Measurements from ENCODE around the gene CYBA.

The CYBA gene

GRCh38 chr16:88662843-88663606 is 12.2 kb upstream of the CYBA start, which contains the start of gene MVD:
Gene MVD (minus strand): TSS chr16:88663091. CDS start chr16:88663080, 11 bp downstream.
- in situ Hi-C loops (cut with HindIII; ENCODE audit: low sequenced_read_pairs): no loop called here

- in situ Hi-C loops (cut with HindIII; ENCODE audit: low sequenced_read_pairs): no loop called here
Observed at GRCh38 chr16:88662222-88662842, 11.5 kb upstream of the CYBA start.

GRCh38 chr16:88661468-88661867 is 10.6 kb upstream of the CYBA start:
- in situ Hi-C loops (cut with HindIII; ENCODE audit: low sequenced_read_pairs): no loop called here

DNA sequence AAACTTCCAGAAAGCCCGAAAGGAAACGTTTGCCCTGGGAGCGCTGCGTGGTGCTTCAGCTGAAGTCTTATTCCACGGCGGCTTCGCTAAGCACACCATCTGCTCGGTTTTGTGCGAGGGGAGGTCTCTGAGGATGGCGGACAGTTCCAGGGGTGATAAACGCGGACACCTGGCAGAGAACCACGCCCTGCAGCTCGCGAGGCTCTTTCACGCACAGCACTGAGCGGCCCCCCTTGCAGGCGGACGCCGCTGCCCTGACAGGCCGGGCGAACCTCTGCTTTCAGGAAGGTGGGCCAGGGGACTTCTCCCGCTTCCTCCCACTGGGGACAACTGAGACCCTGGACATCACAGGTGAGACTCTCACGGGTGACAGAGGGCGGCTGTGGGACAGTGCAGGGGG is 8.3 kb upstream of the CYBA start:
- in situ Hi-C loops (cut with HindIII; ENCODE audit: low sequenced_read_pairs): no loop called here

DNA sequence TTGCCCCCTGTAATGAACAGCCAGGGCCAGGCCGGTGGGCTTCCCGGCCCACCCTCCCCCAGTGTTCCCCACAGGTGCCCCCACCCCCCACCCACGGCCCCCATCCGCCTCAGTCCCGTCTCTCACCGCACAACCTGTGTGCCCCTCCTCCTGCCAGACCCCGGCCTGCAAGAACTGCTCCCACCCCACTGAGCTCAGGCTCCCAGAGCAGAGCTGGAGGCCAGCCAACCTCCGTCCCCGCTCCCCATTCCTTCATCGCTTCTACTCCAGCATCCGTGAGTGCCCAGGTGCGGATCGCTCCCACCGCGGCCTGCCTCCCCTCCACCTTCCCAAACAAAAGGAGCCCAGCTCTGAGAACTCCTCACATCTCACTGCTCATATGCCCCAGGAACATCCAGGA is 7.9 kb upstream of the CYBA start:
- in situ Hi-C loops (cut with HindIII; ENCODE audit: low sequenced_read_pairs): no loop called here

- in situ Hi-C loops (cut with HindIII; ENCODE audit: low sequenced_read_pairs): no loop called here
Observed at GRCh38 chr16:88657371-88657770, 6.5 kb upstream of the CYBA start.

- in situ Hi-C loops (cut with HindIII; ENCODE audit: low sequenced_read_pairs): no loop called here
Observed at GRCh38 chr16:88656291-88656980, 5.6 kb upstream of the CYBA start.

GRCh38 chr16:88655733-88656281 is 5.0 kb upstream of the CYBA start:
- in situ Hi-C loops (cut with HindIII; ENCODE audit: low sequenced_read_pairs): no loop called here

DNA sequence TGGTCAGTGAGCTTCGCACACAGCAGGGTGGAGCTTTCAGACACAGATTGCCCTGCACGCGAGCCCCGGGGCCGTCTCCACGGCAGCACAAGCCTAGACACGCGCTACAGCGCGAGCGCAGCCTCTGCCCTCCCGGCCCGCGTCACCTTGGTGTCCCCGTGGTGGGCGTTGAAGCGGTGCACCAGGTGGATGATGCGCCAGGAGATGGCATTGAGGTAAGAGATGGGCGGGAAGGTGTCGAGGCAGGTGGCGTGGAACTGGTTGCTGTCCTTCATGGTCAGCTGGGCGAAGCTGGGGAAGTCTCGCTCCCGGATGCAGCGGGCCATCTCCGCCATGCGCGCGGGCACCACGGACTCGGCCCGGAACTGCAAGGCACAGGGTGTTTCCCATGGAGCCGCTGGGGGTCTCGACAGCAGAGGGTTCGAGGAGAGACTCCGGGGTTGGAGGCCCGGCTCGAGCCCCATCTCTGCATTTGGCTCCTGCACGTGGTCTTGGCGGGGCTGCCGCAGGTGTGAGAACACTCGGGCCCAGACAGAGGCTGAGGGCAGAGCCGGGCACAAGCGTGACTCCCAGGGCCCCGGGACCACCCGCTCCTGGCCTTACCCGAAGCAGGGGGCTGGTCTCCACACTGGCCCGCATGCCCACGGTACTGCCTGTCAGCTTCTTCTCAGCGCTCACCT is 4.3 kb upstream of the CYBA start:
- in situ Hi-C loops (cut with HindIII; ENCODE audit: low sequenced_read_pairs): no loop called here

- in situ Hi-C loops (cut with HindIII; ENCODE audit: low sequenced_read_pairs): no loop called here
Observed at GRCh38 chr16:88654363-88655052, 3.7 kb upstream of the CYBA start.

DNA sequence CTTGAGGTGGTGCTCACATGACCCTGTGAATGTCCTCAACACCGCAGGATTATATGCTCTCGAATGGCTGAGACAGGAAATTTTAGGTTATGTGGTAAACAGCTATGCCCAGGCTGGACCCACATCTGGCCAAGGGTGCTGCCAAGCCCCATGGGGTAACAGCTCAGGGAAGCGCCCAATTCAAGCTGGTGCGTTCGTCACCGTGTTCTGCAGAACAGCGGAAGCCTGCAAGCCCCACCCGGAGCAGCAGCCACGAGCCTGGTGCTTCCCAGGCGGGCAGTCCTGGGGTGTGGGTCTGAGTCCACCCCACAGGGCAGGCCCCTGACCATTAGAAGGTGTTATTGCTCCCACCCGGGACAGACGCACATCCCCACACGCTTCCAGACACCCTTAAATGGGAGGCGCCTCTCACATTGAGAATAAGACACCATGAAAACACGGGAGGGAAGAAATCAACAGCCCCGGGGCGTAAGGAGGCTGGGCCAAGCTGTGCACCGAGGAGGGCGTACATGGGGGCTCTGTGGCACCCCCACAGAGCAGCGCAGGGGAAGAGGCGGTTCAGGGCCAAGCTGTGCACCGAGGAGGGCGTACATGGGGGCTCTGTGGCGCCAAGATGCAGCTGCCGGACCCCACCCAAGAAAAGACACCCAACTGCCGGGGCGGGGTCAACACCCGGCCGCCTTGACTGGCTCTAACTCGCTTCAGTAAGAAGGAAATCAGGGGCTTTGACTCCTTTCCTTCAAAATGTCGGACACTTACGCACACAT is 2.9 kb upstream of the CYBA start:
- in situ Hi-C loops (cut with HindIII; ENCODE audit: low sequenced_read_pairs): no loop called here

GRCh38 chr16:88653101-88653500 is 2.2 kb upstream of the CYBA start:
- in situ Hi-C loops (cut with HindIII; ENCODE audit: low sequenced_read_pairs): no loop called here

GRCh38 chr16:88652762-88653063 is 1.9 kb upstream of the CYBA start:
- in situ Hi-C loops (cut with HindIII; ENCODE audit: low sequenced_read_pairs): no loop called here

DNA sequence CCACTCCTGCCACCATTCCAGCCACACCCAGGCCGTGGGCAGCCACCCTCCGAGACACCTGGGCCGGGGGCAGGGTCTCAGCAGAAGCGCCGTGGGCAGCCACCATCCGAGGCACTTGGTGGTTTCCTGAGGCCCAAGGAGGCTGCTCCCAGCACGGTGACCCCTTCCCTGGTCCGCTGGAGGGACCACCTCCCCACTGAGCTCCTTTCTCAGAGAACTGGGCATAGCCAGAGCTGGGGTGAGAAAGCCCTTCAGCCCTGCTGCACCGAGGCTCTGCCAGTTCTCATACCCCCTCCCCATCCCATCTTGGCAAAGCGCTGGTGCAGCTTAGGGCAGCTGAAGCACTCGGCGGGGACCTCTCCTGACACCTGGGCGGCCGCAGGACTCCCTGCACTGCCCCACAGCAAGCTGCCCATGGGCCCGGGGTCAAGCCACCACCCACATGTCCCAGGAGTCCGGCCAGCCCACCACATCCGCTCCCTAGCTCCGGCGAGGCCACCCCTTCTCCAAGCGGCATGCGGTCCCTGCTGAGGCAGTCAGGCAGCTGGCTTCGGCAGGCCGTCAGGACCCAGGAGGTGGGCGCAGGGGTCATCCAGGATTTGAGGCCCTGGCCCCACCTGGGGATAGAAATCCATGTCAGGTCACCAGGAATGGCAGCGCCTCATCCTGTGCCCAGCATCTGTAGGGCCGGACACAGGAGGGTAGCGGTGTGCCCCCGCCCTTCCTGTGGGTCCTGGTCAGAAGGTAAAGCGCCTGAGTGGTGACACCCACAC is 1.3 kb upstream of the CYBA start:
- in situ Hi-C loops (cut with HindIII; ENCODE audit: low sequenced_read_pairs): no loop called here

- in situ Hi-C loops (cut with HindIII; ENCODE audit: low sequenced_read_pairs): no loop called here
Observed at GRCh38 chr16:88651276-88651988, 579 bp upstream of the CYBA start.

GRCh38 chr16:88649924-88650748 is 717 bp downstream of the CYBA start:
- in situ Hi-C loops (cut with HindIII; ENCODE audit: low sequenced_read_pairs): no loop called here

DNA sequence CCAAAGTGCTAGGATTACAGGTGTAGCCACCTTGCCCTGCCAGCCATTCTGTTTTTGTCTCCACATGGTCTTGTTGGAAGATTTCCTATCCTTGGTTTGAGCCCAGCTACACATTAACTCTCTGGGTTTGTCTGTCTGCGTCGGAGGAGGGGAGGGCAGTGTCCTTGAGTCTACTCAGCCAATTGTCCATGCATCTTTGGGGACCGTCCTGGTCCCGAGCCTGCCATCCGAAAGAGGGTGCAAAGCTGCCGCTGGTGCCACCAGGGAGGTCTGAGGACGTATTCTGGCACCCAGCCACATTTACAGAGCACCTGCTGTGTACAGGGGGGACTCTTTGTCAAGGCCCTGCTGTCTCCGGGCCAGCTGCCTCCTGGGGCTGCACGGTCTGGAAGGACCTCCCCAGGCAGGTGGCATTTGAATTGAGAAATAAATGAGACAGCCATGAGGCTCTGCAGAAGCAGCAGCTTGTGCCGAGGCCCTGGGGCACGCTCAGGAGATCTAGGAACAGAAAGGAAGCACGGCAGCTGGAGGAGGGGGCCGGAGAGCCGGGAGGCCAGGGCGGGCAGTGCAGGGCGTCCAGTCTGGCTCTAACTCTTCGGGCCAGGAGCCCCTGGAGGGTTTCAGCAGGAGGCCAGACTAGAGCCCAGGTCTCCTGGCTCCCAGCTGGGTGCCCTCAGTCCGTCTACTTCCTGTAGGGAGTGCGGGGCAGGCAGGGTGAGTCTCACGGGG is 1.5 kb downstream of the CYBA start:
- in situ Hi-C loops (cut with HindIII; ENCODE audit: low sequenced_read_pairs): no loop called here
